GM21723 (cell line): Measurements from ENCODE around the gene RPL18A.

Experiments used
- ATAC-seq: cut with Tn5 transposase; IDR thresholded peaks from one replicate; pipeline ENCODE4 v1.9.1; 2021; ENCODE audit warnings: mild to moderate bottlenecking, moderate library complexity; ENCODE audit not compliant: unreplicated experiment

RPL18A gene

DNA sequence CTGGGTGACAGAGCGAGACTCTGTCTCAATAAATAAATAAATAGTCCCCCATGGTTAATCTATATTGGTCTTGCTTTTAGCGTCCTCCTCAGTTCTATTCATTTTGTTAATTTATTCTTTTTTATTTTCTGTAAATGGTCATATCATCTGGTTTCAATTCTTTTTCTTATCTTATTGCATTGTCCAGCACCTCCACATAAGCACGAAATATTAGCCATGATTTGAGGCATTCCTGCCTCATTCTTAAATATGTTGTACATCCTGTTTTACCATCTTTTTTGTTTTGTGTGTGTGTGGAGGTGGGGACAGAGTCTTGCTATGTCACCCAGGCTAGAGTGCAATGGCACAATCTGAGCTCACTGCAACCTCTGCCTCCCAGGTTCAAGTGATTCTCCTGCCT lies 48.5 kb downstream of the RPL18A start:
- no peak for ATAC-seq

- no peak for ATAC-seq
Measured at GRCh38 chr19:17909003-17909732, 49.5 kb downstream of the RPL18A start.

- no peak for ATAC-seq
Measured at GRCh38 chr19:17910791-17911360, 51.2 kb downstream of the RPL18A start.
